Measurements from ENCODE around the gene IGSF11.

The IGSF11 gene

GRCh38 chr3:118955914-118956556 is 78.6 kb downstream of the IGSF11 start:
- in situ Hi-C loops (cut with MboI; ENCODE audit: low sequenced_read_pairs, unreplicated experiment): no loop called here
- TF ChIP-seq CTCF (IDR thresholded peaks at IDR 0.05; ENCODE audit: borderline replicate concordance, control extremely low read depth, extremely low read depth, insufficient read depth, missing control alignments): no peak
- DNase-seq (ENCODE audit: low spot score): no peak

- DNase-seq (ENCODE audit: low spot score): no peak
- in situ Hi-C loops (cut with MboI; ENCODE audit: low sequenced_read_pairs, unreplicated experiment): no loop called here
- no peak for TF ChIP-seq CTCF (IDR thresholded peaks at IDR 0.05; ENCODE audit: borderline replicate concordance, control extremely low read depth, extremely low read depth, insufficient read depth, missing control alignments)
These were observed 83.6 kb downstream of the IGSF11 start for GRCh38 chr3:118951089-118951488.

DNA sequence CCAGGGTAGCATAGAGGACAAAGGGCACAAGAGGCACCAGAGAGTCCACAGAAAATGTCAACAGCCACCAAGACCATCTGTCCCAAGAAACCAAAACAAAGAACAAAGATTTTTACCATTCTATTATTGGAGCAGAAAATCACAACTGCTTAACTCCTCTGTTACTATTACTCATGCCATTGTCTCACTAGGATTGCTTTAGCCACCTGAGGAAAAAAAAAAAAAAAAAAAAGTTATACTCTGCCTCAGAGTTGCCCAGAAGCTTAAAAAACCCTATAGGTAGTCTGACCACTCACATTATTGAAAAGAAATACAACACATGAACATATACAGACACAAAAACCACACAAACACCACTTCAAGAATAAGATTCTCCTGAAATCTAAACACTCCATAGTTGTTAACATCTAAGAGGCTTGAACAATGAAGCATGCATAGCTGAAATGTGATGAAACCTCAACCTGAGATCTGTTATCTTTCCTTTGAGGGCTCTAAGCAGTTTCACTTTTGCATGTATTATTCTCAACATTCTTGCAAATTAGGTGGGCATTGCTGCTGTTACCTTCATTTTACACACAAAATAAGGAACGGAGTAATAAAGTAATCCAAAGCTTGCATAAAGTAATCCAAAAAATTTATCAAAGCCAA is 85.4 kb downstream of the IGSF11 start:
- TF ChIP-seq CTCF (IDR thresholded peaks at IDR 0.05; ENCODE audit: borderline replicate concordance, control extremely low read depth, extremely low read depth, insufficient read depth, missing control alignments): no peak
- in situ Hi-C loops (cut with MboI; ENCODE audit: low sequenced_read_pairs, unreplicated experiment): no loop called here
- no peak for DNase-seq (ENCODE audit: low spot score)

DNA sequence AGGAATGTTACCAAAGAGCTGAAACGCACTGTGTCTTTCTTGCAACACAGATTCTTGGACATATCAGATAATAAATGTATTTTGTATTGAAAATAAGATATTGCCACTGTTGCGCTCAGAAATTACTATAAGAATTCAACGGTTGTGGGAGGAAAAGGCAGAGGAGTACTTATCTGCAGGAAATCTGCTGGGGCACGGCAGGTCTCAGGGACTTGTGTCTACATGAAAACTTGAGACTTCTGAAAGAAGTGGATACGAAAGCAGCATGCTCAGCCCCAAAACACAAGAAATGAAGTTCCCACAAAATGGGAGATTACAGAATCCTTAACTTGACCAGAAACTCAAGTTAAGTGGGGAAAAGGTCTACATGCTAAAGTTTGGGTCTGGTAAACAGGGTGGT is 86.5 kb downstream of the IGSF11 start:
- no peak for TF ChIP-seq CTCF (IDR thresholded peaks at IDR 0.05; ENCODE audit: borderline replicate concordance, control extremely low read depth, extremely low read depth, insufficient read depth, missing control alignments)
- DNase-seq (ENCODE audit: low spot score): no peak
- in situ Hi-C loops (cut with MboI; ENCODE audit: low sequenced_read_pairs, unreplicated experiment): no loop called here

- no peak for DNase-seq (ENCODE audit: low spot score)
- in situ Hi-C loops (cut with MboI; ENCODE audit: low sequenced_read_pairs, unreplicated experiment): no loop called here
- TF ChIP-seq CTCF (IDR thresholded peaks at IDR 0.05; ENCODE audit: borderline replicate concordance, control extremely low read depth, extremely low read depth, insufficient read depth, missing control alignments): no peak
These were observed 88.2 kb downstream of the IGSF11 start for GRCh38 chr3:118946449-118946848.

DNA sequence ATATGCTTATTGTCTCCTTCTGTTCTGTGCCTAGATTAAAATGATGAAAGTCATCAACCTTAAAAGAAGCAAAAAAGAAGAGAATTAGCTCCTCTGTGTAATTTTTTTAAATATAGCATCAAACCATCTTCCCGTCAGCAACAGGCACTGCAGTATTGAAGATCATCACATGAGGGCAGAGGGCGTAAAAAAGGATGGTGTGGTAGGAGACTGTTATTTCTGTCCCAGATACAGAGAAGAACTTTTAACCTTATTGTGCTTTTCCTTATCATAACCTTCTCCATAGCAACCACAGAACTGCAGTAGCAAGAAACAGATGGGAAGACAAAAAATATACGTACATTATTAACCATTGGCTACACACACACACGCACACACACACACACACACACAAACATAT is 88.8 kb downstream of the IGSF11 start:
- no peak for TF ChIP-seq CTCF (IDR thresholded peaks at IDR 0.05; ENCODE audit: borderline replicate concordance, control extremely low read depth, extremely low read depth, insufficient read depth, missing control alignments)
- DNase-seq (ENCODE audit: low spot score): no peak
- in situ Hi-C loops (cut with MboI; ENCODE audit: low sequenced_read_pairs, unreplicated experiment): no loop called here
